HepG2 (cell line): Measurements from ENCODE around the gene GPS1. TPM values are rescaled to one million over a fixed set of nuclear protein-coding genes. Genes with fewer than 3 reads are reported as not detected.
A peak's percentile ranks its signal among the peaks of the same experiment; 100 is the strongest.

ENCODE experiments used
- AKAP8 ChIP-seq: sonication (generic); formaldehyde crosslinking; IDR thresholded peaks from 2 replicates; pipeline ENCODE4 v1.5.1; 2020; ENCODE audit warnings: mild to moderate bottlenecking, missing genetic modification reagents
- ATF1 ChIP-seq: IDR thresholded peaks from 2 replicates; pipeline ENCODE4 v1.6.1; 2016; ENCODE audit warnings: mild to moderate bottlenecking, control low read depth
- BORCS8-MEF2B ChIP-seq: sonication (generic); formaldehyde crosslinking; IDR thresholded peaks from 2 replicates; pipeline ENCODE4 v1.8.0; 2022; ENCODE audit warnings: mild to moderate bottlenecking, missing genetic modification reagents
- MZF1 ChIP-seq: sonication (generic); formaldehyde crosslinking; IDR thresholded peaks from 2 replicates; pipeline ENCODE4 v1.8.1; 2023; ENCODE audit warnings: mild to moderate bottlenecking, missing genetic modification reagents, borderline replicate concordance
- NAIF1 ChIP-seq: sonication (generic); formaldehyde crosslinking; IDR thresholded peaks from 2 replicates; pipeline ENCODE4 v1.5.0; 2020; ENCODE audit warnings: mild to moderate bottlenecking, missing genetic modification reagents, borderline replicate concordance
- POLR2A ChIP-seq, 2 experiments: IDR thresholded peaks; 2 replicates each; pipeline ENCODE4 v1.6.1; 2011; ENCODE audit warnings: low read depth in 2 of 2, low read length in 2 of 2, mild to moderate bottlenecking in 1 of 2, moderate library complexity in 1 of 2; ENCODE audit not compliant: insufficient read depth in 1 of 2
- PREB ChIP-seq: sonication (generic); formaldehyde crosslinking; IDR thresholded peaks from 2 replicates; pipeline ENCODE4 v1.4.0; 2020; ENCODE audit warnings: missing genetic modification reagents
- ZNF558 ChIP-seq: sonication (generic); formaldehyde crosslinking; IDR thresholded peaks from 2 replicates; pipeline ENCODE4 v1.9.0; 2022; ENCODE audit warnings: mild to moderate bottlenecking, missing genetic modification reagents, borderline replicate concordance
- ZNF572 ChIP-seq: sonication (generic); formaldehyde crosslinking; IDR thresholded peaks from 2 replicates; pipeline ENCODE4 v1.5.1; 2020; ENCODE audit warnings: mild to moderate bottlenecking, missing genetic modification reagents
- ZNF710 ChIP-seq: sonication (generic); formaldehyde crosslinking; IDR thresholded peaks from 2 replicates; pipeline ENCODE4 v1.5.0; 2020; ENCODE audit warnings: mild to moderate bottlenecking, missing genetic modification reagents, borderline replicate concordance
- ZNF784 ChIP-seq: sonication (generic); formaldehyde crosslinking; IDR thresholded peaks from 2 replicates; pipeline ENCODE4 v1.5.1; 2020; ENCODE audit warnings: missing genetic modification reagents, mild to moderate bottlenecking, borderline replicate concordance
- polyA plus RNA-seq, 8 experiments: library from polyadenylated mRNA; depleted of rRNA in 3 of 8; stranded (reverse) in 7 of 8; unstranded in 1 of 8; fragments of >200 nt; fragmentation: Illumina TruSeq in 4 of 8; extraction: Trizol in 4 of 8; gene quantifications; 2 replicates each; pipeline versions ENCODE4 v1.2.1 to v1.2.3, GENCODE V29; 2011 to 2016; ENCODE audit warnings: low read depth in 4 of 8, missing spikeins in 1 of 8, mixed read lengths in 1 of 8; ENCODE audit not compliant: insufficient read depth in 1 of 8
- total RNA-seq, 5 experiments: library from RNA; depleted of rRNA; stranded (reverse); fragments of >200 nt; fragmentation: Illumina TruSeq; extraction: Trizol; gene quantifications; 2 replicates each; pipeline ENCODE4 v1.2.3, GENCODE V29; 2016; ENCODE audit warnings: low read depth in 1 of 5
- TF ChIP-seq, protein P1 (sequence below): sonication (generic); formaldehyde crosslinking; IDR thresholded peaks from 2 replicates; pipeline ENCODE4 v1.4.0; 2020; ENCODE audit warnings: missing genetic modification reagents
- TF ChIP-seq, protein P2 (sequence below): sonication (generic); formaldehyde crosslinking; conservative IDR thresholded peaks from 2 replicates; pipeline ENCODE4 v1.4.0; 2020; ENCODE audit warnings: missing genetic modification reagents
- TF ChIP-seq, protein P3 (sequence below): sonication (generic); formaldehyde crosslinking; IDR thresholded peaks from 2 replicates; pipeline ENCODE4 v1.8.0; 2023; ENCODE audit warnings: mild to moderate bottlenecking, missing genetic modification reagents
- TF ChIP-seq, protein P4 (sequence below): sonication (generic); formaldehyde crosslinking; IDR thresholded peaks from 2 replicates; pipeline ENCODE4 v1.9.0; 2022; ENCODE audit warnings: missing genetic modification reagents, mild to moderate bottlenecking, borderline replicate concordance

Gene GPS1
- total and polyA plus RNA-seq, 2 of the 13 experiments (the other 11 are each of a cell fraction or from before 2014, with no cell fraction given): 124 to 128 TPM

- TF ChIP-seq, protein P1, sequence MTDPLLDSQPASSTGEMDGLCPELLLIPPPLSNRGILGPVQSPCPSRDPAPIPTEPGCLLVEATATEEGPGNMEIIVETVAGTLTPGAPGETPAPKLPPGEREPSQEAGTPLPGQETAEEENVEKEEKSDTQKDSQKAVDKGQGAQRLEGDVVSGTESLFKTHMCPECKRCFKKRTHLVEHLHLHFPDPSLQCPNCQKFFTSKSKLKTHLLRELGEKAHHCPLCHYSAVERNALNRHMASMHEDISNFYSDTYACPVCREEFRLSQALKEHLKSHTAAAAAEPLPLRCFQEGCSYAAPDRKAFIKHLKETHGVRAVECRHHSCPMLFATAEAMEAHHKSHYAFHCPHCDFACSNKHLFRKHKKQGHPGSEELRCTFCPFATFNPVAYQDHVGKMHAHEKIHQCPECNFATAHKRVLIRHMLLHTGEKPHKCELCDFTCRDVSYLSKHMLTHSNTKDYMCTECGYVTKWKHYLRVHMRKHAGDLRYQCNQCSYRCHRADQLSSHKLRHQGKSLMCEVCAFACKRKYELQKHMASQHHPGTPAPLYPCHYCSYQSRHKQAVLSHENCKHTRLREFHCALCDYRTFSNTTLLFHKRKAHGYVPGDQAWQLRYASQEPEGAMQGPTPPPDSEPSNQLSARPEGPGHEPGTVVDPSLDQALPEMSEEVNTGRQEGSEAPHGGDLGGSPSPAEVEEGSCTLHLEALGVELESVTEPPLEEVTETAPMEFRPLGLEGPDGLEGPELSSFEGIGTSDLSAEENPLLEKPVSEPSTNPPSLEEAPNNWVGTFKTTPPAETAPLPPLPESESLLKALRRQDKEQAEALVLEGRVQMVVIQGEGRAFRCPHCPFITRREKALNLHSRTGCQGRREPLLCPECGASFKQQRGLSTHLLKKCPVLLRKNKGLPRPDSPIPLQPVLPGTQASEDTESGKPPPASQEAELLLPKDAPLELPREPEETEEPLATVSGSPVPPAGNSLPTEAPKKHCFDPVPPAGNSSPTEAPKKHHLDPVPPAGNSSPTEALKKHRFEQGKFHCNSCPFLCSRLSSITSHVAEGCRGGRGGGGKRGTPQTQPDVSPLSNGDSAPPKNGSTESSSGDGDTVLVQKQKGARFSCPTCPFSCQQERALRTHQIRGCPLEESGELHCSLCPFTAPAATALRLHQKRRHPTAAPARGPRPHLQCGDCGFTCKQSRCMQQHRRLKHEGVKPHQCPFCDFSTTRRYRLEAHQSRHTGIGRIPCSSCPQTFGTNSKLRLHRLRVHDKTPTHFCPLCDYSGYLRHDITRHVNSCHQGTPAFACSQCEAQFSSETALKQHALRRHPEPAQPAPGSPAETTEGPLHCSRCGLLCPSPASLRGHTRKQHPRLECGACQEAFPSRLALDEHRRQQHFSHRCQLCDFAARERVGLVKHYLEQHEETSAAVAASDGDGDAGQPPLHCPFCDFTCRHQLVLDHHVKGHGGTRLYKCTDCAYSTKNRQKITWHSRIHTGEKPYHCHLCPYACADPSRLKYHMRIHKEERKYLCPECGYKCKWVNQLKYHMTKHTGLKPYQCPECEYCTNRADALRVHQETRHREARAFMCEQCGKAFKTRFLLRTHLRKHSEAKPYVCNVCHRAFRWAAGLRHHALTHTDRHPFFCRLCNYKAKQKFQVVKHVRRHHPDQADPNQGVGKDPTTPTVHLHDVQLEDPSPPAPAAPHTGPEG (CRISPR knock-in tag): no peak
- TF ChIP-seq, protein P2, sequence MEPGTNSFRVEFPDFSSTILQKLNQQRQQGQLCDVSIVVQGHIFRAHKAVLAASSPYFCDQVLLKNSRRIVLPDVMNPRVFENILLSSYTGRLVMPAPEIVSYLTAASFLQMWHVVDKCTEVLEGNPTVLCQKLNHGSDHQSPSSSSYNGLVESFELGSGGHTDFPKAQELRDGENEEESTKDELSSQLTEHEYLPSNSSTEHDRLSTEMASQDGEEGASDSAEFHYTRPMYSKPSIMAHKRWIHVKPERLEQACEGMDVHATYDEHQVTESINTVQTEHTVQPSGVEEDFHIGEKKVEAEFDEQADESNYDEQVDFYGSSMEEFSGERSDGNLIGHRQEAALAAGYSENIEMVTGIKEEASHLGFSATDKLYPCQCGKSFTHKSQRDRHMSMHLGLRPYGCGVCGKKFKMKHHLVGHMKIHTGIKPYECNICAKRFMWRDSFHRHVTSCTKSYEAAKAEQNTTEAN (CRISPR knock-in tag): no peak
- TF ChIP-seq ZNF572 (CRISPR knock-in tag) (0 out of 2 replicates have a peak, but pooled peaks have one; percentile 29), ZNF558 (0 out of 2 replicates have a peak, but pooled peaks have one; percentile 13), ATF1 (CRISPR knock-in tag) (no peak), BORCS8-MEF2B (0 out of 2 replicates have a peak, but pooled peaks have one; percentile 10), AKAP8 (CRISPR knock-in tag) (no peak), MZF1 (no peak), ZNF710 (CRISPR knock-in tag) (0 out of 2 replicates have a peak, but pooled peaks have one; percentile 7), ZNF784 (no peak), NAIF1 (CRISPR knock-in tag) (no peak), POLR2A (IDR thresholded peaks at IDR 0.05; ENCODE audit: insufficient read depth in 1 of 2, low read depth in 2 of 2, low read length in 2 of 2) (no peak), PREB (CRISPR knock-in tag) (no peak)
- TF ChIP-seq, protein P3, sequence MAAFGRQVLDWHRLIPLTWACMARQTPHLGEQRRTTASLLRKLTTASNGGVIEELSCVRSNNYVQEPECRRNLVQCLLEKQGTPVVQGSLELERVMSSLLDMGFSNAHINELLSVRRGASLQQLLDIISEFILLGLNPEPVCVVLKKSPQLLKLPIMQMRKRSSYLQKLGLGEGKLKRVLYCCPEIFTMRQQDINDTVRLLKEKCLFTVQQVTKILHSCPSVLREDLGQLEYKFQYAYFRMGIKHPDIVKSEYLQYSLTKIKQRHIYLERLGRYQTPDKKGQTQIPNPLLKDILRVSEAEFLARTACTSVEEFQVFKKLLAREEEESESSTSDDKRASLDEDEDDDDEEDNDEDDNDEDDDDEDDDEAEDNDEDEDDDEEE: 0 out of 2 replicates have a peak, but pooled peaks have one; percentile 22
- TF ChIP-seq, protein P4, sequence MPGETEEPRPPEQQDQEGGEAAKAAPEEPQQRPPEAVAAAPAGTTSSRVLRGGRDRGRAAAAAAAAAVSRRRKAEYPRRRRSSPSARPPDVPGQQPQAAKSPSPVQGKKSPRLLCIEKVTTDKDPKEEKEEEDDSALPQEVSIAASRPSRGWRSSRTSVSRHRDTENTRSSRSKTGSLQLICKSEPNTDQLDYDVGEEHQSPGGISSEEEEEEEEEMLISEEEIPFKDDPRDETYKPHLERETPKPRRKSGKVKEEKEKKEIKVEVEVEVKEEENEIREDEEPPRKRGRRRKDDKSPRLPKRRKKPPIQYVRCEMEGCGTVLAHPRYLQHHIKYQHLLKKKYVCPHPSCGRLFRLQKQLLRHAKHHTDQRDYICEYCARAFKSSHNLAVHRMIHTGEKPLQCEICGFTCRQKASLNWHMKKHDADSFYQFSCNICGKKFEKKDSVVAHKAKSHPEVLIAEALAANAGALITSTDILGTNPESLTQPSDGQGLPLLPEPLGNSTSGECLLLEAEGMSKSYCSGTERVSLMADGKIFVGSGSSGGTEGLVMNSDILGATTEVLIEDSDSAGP (CRISPR knock-in tag): no peak
Observed at GRCh38 chr17:82101301-82101715, 49.6 kb downstream of the GPS1 start (continued).
